GM21737 (cell line): Measurements from ENCODE around the gene OPN1MW3.
"Not testable (repeated sequence)": the region's sequence is repeated elsewhere in the genome, so short reads cannot be mapped to it uniquely, and the experiment has no call there.

Experiments
- ATAC-seq: cut with Tn5 transposase; IDR thresholded peaks from one replicate; pipeline ENCODE4 v1.9.1; 2021; ENCODE audit warnings: mild to moderate bottlenecking, moderate library complexity; ENCODE audit not compliant: unreplicated experiment

Gene OPN1MW3

DNA sequence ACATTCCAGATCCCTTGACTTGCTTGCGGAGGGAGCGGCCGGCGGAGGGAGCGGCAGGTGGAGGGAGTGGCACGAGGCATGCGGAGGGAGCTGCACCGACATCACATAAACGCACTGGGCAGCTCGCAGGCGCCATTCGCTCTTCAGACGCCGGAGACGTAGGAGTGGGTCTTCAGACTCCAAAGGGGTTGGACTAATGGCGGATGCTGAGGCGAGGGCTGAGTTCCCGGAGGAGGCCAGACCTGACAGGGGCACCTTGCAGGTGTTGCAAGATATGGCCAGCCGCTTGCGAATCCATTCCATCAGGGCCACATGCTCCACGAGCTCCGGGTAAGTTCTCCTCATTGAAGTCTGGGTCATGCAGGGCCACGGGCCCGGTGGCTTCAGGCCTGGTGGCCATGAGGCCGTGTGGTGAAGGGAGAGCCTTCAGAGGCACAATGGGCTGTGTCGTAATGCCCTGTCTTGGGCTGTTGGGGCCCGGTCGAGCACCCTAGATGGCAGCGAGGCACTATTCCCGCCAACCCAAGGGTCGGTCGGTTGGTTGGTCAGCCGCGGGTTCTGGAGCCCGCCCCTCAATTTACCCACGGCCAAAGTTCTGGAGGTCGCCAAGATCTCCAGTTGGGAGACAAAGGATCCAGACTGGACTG lies 38.4 kb downstream of the OPN1MW3 start, which contains the start of gene TKTL1:
Gene TKTL1, plus strand, starts transcription at position 132 of the 647 bp plus-strand sequence. Its CDS starts 65 bp downstream, at position 197.
- no peak for ATAC-seq

GRCh38 chrX:154296731-154297130 lies 39.3 kb downstream of the OPN1MW3 start:
- no peak for ATAC-seq

DNA sequence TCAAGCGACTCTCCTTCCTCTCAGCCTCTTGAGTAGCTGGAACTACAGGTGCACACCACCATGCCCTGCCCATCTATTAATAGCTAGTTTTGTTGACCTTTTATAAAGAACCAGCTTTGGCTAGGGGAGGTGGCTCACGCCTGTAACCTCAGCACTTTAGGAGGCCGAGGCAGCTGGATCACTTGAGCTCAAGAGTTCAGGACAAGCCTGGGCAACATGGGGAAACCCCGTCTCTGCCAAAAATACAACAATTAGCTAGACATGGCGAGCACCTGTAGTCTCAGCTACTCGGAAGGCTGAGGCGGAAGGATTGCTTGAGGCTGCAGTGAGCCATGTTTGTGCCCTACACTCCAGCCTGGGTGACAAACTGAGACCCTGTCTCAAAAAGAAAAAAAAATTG lies 40.9 kb downstream of the OPN1MW3 start:
- ATAC-seq, result no peak

- no peak for ATAC-seq
Measured at GRCh38 chrX:154300816-154301215, 43.4 kb downstream of the OPN1MW3 start.

DNA sequence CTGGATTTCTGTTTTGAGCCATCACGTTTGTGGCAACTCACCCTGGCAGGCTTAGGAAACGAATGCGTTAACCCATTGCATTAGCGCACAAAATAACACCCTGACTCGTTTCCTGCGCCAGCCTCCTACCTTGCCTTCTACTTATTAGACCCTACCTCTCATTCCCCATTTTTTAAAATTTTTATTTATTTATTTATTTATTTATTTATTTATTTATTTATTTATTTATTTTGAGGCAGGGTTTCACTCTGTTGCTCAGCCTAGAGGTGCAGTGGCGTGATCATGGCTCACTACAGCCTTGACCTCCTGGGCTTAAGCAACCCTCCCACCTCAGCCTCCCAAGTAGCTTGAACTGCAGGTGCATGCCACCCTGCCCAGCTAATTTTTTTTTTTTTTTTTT lies 45.6 kb downstream of the OPN1MW3 start:
- ATAC-seq, result not testable (repeated sequence)

GRCh38 chrX:154303476-154303875 lies 46.1 kb downstream of the OPN1MW3 start:
- ATAC-seq, result no peak

GRCh38 chrX:154304846-154305245 lies 47.5 kb downstream of the OPN1MW3 start:
- no peak for ATAC-seq

DNA sequence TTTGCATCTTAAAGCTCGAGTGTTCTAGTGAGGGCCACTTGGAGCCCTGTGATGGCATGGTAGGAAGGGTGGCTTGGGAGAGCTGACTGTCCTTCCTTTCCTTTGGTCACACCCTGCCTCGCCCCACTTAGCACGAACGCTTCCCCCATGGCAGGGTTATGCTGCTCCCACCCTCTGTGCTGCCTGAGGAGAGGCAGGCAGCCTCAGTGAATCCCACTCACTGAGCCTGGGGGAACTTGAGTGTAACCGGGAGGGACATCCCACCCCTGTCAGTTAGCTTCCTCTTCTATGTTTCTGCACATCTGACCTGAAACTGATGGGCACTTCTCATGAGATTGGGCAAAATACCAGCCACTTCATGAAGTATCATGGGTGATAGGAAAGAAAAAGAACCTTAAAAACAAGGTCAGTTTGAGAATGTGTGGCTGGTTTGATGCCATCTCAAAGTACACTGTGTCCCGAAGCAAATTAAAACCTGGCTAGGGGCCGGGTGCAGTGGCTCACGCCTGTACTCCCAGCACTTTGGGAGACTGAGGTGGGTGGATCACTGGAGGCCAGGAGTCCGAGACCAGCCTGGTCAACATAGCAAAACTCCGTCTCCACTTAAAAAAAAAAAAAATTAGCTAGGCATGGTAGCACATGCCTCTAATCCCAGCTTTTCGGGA lies 48.3 kb downstream of the OPN1MW3 start:
- no peak for ATAC-seq

DNA sequence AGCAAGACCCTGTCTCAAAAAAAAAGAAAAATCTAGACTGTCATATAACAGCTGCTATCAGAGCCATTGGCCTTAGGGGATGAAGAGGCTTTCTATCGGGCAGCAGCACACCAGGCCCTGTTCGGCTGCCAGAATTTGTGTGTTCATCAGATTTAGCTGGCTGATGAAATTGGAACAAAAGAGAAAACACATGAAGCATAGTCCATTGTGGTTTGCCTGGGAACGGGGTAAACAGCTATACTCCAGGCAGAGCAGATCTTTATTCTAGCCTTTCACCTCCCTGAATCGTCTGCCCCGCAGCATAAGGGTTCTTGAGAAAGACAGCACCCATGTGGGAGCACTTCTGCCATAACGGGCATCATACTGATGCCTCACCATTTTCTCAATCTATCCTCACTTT lies 49.8 kb downstream of the OPN1MW3 start:
- ATAC-seq, result no peak

DNA sequence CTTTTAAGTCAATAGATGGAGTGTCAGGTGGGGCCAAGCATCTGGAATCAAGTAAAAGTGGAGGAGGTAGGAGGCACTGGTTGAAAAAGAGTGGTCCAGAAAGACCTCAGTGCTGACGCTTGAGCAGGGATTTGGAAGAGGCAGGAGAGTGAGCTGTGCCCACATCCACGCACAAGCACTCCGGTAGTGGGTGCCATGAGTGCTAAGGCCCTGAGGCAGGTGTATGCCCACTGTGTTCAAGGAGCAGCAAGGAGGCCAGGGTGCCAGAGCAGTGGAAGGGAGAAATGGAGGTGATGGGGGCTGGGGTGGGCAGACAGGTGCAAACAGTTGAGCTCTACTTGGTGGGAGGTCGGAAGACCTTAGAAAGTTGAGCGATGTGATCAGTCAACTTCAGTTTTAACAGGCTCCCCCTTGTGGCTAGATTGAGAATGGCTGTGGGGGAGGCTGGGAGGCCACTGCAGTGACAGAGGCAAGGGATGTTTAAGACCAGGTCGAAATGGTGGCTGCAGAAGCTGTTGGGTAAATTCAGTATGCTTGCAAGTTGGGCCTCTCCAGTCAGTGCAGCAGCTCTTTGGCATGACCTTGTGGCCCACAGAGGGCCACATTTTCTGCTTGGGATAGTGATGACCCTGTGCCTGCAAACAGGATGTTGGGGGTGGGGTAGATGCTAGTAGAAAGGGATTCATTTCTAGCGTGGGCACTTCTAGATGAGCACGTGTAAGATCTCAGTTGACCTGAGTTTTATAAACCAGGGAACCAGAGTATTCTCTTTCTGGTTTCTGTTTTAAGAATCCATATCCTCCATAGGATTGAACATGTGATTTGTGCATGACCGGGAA lies 50.9 kb downstream of the OPN1MW3 start:
- no peak for ATAC-seq

- no peak for ATAC-seq
Measured at GRCh38 chrX:154309041-154309775, 51.8 kb downstream of the OPN1MW3 start.

DNA sequence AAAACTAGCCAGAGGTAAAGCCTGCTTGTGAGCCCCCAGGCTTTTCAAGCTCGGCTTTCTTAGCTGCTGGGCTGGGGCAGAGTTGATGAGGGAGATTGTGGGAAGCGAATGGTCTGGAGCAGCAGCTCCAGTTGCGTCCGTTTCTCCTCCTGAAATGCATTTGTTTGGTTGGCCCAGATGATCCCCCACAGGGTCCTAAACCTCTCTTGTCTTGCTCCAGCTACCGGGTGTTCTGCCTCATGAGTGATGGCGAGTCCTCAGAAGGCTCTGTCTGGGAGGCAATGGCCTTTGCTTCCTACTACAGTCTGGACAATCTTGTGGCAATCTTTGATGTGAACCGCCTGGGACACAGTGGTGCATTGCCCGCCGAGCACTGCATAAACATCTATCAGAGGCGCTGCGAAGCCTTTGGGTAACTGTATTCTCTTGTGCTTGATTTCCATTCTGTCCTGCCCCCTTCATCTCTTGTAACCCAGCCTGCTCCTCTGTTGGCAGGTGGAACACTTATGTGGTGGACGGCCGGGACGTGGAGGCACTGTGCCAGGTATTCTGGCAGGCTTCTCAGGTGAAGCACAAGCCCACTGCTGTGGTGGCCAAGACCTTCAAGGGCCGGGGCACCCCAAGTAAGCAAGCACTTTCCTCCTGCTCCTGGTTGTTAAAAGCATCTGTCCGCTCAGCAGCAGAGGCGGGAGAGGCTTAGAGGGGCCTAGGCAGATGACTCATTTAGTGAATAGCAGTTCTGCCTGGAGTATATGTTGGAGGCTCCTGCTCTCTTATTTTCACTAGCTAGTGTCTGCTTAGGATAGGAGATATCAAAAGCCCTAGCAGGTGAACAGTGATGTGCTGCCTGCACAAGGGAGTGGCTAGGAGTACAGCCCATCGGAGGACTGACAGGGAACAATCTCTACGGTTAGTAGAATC lies 53.5 kb downstream of the OPN1MW3 start:
- no peak for ATAC-seq

DNA sequence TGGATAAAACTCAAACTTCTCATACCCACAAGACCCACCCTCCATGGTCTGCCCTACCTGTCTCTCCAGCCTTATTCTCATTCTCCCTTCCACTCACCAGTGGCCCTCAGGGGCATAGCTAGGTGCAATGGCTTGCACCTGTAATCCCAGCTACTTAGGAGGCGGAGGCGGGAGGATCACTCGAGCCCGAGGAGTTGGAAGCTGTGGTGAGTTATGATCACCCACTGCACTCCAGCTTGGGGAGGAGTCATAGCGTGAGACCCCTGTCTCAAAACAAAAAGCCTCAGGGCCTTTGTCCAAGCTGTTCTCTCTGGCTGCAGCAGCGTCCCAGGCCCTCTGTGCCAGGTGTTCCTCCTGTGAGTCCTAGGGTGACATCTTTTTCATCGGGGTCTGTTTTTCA lies 54.7 kb downstream of the OPN1MW3 start:
- no peak for ATAC-seq

GRCh38 chrX:154313147-154313546 lies 55.8 kb downstream of the OPN1MW3 start:
- ATAC-seq, result no peak

DNA sequence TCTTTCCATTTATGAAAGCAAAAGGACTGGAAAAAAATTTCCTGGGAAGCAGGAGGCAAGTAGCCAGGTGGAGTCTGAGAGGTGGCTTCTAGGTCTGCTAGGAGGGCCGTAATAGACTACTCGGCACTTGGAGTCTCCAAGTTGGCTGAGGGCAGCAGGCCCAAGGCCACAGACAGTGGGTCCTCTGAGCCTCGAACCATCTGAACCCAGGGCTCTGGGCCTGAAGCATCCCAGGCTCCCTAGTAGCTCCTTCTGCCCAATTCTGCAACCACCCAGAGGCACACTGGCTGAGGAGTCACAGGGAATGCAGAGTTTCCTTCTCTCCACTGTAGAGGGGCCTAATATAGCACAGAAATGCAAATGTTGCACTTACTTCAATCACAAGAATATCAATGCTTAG lies 58.0 kb downstream of the OPN1MW3 start:
- no peak for ATAC-seq

GRCh38 chrX:154317391-154317995 lies 60.1 kb downstream of the OPN1MW3 start:
- no peak for ATAC-seq

GRCh38 chrX:154320406-154320805 lies 63.0 kb downstream of the OPN1MW3 start:
- ATAC-seq, result no peak
